Upper lobe of left lung (tissue), 6 donors: ENCODE results near the gene ZNRF1. TPM values are rescaled to one million over a fixed set of nuclear protein-coding genes. Genes with fewer than 3 reads are reported as not detected.
"Not testable (repeated sequence)": the region's sequence is repeated elsewhere in the genome, so short reads cannot be mapped to it uniquely, and the experiment has no call there.

ENCODE experiments used
- ATAC-seq, 2 donors: fragments of 200-7000 bp; cut with Tn5 transposase; one replicate each; pipeline ENCODE4 v1.9.1; 2022; ENCODE audit warnings: mild to moderate bottlenecking in 2 of 2, moderate library complexity in 2 of 2; ENCODE audit not compliant: low FRiP score in 2 of 2
- DNase-seq, 2 donors: peaks; one replicate each; pipeline ENCODE4 v3.0.0-alpha.2; 2019 to 2020
- H3K27ac ChIP-seq, 4 donors: fragments of 200-600 bp; sonication (generic); one replicate each; pipeline ENCODE4 v1.5.1; 2016 to 2019
- H3K27me3 ChIP-seq, 4 donors: fragments of 200-600 bp; sonication (generic); one replicate each; pipeline ENCODE4 v1.5.1; 2017 to 2019
- H3K36me3 ChIP-seq, 4 donors: fragments of 200-600 bp; sonication (generic); one replicate each; pipeline ENCODE4 v1.5.1; 2016 to 2019
- H3K4me1 ChIP-seq, 4 donors: fragments of 200-600 bp; sonication (generic); one replicate each; pipeline ENCODE4 v1.5.1; 2018 to 2019
- H3K4me3 ChIP-seq, 4 donors: fragments of 200-600 bp; sonication (generic); one replicate each; pipeline ENCODE4 v1.5.1; 2017 to 2019; ENCODE audit warnings: mild to moderate bottlenecking in 2 of 4, moderate library complexity in 1 of 4
- H3K9me3 ChIP-seq, 4 donors: fragments of 200-600 bp; sonication (generic); one replicate each; pipeline ENCODE4 v1.5.1; 2018 to 2019
- EP300 ChIP-seq, 4 donors: sonication (generic); formaldehyde crosslinking; IDR thresholded peaks; one replicate each; pipeline ENCODE4 v1.5.1; 2017; ENCODE audit warnings: antibody characterized with exemption in 4 of 4, control low read depth in 2 of 4
- POLR2A ChIP-seq, 4 donors: fragments of 450-650 bp; IDR thresholded peaks; one replicate each; pipeline ENCODE4 v1.5.1; 2016 to 2017; ENCODE audit warnings: antibody characterized with exemption in 4 of 4, mild to moderate bottlenecking in 2 of 4
- POLR2AphosphoS5 ChIP-seq, 2 donors: sonication (generic); formaldehyde crosslinking; IDR thresholded peaks; one replicate each; pipeline ENCODE4 v1.5.1; 2017; ENCODE audit warnings: antibody characterized with exemption in 2 of 2
- WGBS, 2 donors: methylation state at CpG; one replicate each; pipeline ENCODE4 v1.1.5; 2017 to 2018; 5-methylcytosine and 5-hydroxymethylcytosine counted together
- total RNA-seq, 6 donors: library from RNA; depleted of rRNA in 4 of 6; stranded (reverse); fragments of >200 nt in 4 of 6; gene quantifications; one replicate each; pipeline versions ENCODE4 v1.1.0 to v1.2.1, GENCODE V29; 2016 to 2021
- TF ChIP-seq, protein P1 (sequence below), 6 experiments: fragments of 450-650 bp in 4 of 6; fragments of 200-600 bp in 2 of 6; sonication (generic) in 2 of 6; IDR thresholded peaks; one replicate each; pipeline ENCODE4 v1.5.1; 2016 to 2019; ENCODE audit warnings: antibody characterized with exemption in 6 of 6
- donor health status: DM: no; HTN: no; CAD: no; lungs with moderate emphysema.
- donor health status: DM: no; HTN: yes; CAD: no; lungs with severe emphysema.

ZNRF1 gene
- total RNA-seq, 6 donors from 2014 or later: 18.5 to 40.0 (median 27.1) TPM

DNA sequence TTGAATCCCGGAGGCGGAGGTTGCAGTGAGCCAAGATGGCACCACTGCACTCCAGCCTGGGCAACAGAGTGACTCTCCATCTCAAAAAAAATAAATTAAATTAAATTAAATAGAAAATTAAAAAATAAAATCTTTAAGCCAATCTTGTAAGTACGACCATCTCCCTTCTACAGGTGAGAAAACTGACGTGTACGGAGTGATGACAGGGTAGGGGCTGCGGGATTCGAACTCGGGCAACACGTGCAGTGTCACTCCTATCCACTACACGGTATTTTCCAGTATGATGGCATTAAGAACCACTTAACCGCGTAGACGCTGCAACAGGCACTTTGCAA, 14.7 kb upstream of the ZNRF1 start:
- H3K4me3 ChIP-seq: peak overlapping the region; percentile 81 to 100 (median 94)
- peak overlapping the region in 2 of 4 donors; percentile 87 to 93 for H3K27ac ChIP-seq
- TF ChIP-seq POLR2AphosphoS5 (IDR thresholded peaks at IDR 0.05) (no peak), POLR2A (IDR thresholded peaks at IDR 0.05) (no peak), EP300 (IDR thresholded peaks at IDR 0.05) (no peak)
- TF ChIP-seq, protein P1, sequence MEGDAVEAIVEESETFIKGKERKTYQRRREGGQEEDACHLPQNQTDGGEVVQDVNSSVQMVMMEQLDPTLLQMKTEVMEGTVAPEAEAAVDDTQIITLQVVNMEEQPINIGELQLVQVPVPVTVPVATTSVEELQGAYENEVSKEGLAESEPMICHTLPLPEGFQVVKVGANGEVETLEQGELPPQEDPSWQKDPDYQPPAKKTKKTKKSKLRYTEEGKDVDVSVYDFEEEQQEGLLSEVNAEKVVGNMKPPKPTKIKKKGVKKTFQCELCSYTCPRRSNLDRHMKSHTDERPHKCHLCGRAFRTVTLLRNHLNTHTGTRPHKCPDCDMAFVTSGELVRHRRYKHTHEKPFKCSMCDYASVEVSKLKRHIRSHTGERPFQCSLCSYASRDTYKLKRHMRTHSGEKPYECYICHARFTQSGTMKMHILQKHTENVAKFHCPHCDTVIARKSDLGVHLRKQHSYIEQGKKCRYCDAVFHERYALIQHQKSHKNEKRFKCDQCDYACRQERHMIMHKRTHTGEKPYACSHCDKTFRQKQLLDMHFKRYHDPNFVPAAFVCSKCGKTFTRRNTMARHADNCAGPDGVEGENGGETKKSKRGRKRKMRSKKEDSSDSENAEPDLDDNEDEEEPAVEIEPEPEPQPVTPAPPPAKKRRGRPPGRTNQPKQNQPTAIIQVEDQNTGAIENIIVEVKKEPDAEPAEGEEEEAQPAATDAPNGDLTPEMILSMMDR (IDR thresholded peaks at IDR 0.05): no peak
- no peaks in the 10 kb centered on the region for H3K36me3 ChIP-seq
- H3K9me3 ChIP-seq: no peaks in the 10 kb centered on the region
- no peak for DNase-seq
- H3K27me3 ChIP-seq: no peaks in the 10 kb centered on the region
- no peak for ATAC-seq
- peaks cover 0 to 13% (median 9%) of the 10 kb centered on the region in 4 donors for H3K4me1 ChIP-seq
- WGBS, 2 donors: 27 to 32% methylated on average over 12 to 13 of the region's 13 CpGs

DNA sequence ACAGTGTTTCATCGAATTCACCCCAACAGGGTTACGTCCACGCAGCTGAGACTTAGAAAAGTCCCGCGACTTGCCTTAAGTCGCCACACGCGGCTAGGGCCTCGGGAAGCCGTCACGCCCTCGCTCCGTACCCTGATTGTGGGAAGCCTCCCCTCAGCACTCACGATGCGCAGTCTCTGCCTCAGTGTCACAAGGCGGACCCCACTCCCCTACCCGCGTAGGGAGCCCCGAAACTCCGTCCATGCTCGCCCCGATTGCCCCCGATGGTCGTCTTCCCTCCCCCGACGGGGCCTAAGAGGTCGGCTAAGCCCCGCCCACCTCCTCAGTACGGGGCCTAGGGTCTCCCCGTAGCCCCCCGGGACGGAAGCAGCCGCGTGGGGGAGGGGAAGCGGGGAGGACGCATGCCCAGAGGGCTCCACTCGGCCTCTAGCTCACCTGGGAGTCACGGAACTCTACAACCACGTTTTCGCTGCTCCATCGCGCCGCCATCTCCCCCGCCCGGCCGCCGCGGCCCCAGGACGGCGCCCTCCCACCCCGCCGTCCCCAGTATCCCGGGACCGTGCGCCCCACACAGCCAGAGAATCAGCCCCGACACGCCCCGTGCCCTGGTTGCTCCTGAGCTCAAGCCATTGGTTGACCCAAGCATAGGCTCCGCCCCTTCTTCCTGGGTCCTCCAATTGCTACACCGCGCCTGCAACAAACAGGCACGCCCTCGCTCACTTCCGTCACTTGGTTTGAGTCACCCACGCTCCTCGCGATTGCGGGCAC, 14.1 kb upstream of the ZNRF1 start, which contains the start of gene WDR59:
Gene WDR59, minus strand, starts transcription at position 595 of the 768 bp plus-strand sequence. Its CDS starts 106 bp downstream, at position 489.
- H3K4me1 ChIP-seq: peaks cover 0 to 13% (median 9%) of the 10 kb centered on the region in 4 donors
- TF ChIP-seq POLR2A (IDR thresholded peaks at IDR 0.05): peak in 3 of 4 donors; percentile 15 to 62 (median 60)
- peak; percentile 35 to 74 for TF ChIP-seq POLR2AphosphoS5 (IDR thresholded peaks at IDR 0.05)
- TF ChIP-seq EP300 (IDR thresholded peaks at IDR 0.05): no peak
- peak within 1 kb of the TSS; percentile 77 to 93 (median 83) for H3K27ac ChIP-seq
- H3K36me3 ChIP-seq: no peaks in the 10 kb centered on the region
- 0 to 1% methylated on average over 1 to 59 of the region's 68 CpGs for WGBS, 2 donors
- DNase-seq (peak; percentile 96 to 100), ATAC-seq (peak; percentile 100)
- H3K9me3 ChIP-seq: no peaks in the 10 kb centered on the region
- H3K27me3 ChIP-seq: no peaks in the 10 kb centered on the region
- peak within 1 kb of the TSS; percentile 81 to 100 (median 94) for H3K4me3 ChIP-seq

DNA sequence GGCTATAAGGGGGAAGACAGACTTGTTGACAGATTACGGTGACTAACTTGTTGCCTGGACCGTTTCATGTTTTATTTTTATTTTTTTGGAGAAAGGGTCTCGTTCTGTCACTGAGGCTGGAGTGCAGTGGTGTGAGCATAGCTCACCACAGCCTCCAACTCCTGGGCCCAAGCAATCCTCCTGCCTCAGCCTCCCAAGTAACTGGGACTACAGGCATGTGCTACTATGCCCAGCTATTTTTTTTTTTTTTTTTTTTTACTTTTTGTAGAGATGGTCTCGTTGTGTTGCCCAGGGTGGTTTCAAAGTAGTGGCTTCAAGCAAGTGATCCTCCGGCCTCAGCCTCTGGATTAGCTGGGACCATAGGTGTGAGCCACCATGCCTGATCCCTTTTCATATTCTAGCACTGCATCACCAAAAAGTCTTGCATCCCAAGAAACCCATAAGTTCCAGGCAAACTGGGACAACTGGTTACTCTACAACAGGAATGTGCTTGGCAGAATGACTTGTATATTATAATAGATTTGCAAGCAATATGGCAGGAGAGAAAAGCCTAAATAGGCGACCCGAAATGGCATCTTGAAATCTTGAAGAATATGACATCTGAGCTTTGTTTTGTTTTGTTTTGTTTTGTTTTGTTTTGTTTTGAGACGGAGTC, 11.7 kb upstream of the ZNRF1 start:
- Histone ChIP-seq H3K4me3 (no peak overlapping the region), H3K9me3 (no peaks in the 10 kb centered on the region), H3K4me1 (peaks cover 0 to 13% (median 9%) of the 10 kb centered on the region in 4 donors), H3K36me3 (no peaks in the 10 kb centered on the region), H3K27ac (no peak overlapping the region), H3K27me3 (no peaks in the 10 kb centered on the region)
- 82 to 83% methylated on average over 8 of the region's 8 CpGs for WGBS, 2 donors
- no peak for TF ChIP-seq POLR2A (IDR thresholded peaks at IDR 0.05)
- TF ChIP-seq, protein P1 (IDR thresholded peaks at IDR 0.05): no peak
- no peak for TF ChIP-seq EP300 (IDR thresholded peaks at IDR 0.05)
- TF ChIP-seq POLR2AphosphoS5 (IDR thresholded peaks at IDR 0.05): no peak
- DNase-seq (no peak), ATAC-seq (no peak)

DNA sequence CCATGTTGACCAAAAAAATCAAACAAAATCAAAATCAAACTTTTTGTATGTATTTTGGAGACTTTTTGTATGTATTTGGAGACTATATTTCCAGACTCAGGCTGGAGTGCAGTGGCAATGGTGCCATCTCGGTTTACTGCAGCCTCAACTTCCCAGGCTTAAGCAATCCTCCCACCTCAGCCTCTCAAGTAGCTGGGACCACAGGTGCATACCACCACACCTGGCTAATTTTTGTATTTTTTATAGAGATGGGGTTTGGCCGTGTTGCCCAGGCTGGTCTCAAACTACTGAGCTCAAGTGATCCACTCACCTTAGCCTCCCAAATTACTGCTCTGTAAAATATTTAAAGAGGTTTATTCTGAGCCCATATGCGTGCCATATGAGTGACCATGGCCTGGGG, 9.0 kb upstream of the ZNRF1 start:
- not testable (repeated sequence) for H3K36me3 ChIP-seq, H3K4me3 ChIP-seq, ATAC-seq, DNase-seq, H3K4me1 ChIP-seq, H3K27ac ChIP-seq, H3K27me3 ChIP-seq, H3K9me3 ChIP-seq
- 91 to 96% methylated on average over 3 of the region's 3 CpGs for WGBS, 2 donors

DNA sequence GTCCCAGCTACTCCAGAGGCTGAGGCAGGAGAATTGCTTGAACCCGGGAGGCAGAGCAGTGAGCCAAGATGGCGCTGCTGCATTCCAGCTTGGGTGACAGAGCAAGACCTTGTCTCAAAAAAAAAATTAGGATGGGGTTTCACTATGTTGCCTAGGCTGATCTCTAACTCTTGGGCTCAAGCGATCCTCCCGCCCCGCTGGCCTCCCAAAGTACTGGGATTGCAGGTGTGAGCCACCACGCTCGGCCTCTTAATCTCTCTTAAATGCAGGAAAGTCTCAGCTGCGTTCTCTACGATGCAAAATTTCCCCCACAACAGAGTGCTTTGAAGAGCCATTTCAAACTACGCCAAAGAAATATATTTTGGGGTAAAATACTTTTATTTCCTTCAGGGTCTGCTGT, 8.0 kb upstream of the ZNRF1 start:
- 89 to 98% methylated on average over 10 of the region's 10 CpGs for WGBS, 2 donors
- H3K9me3 ChIP-seq: no peaks in the 10 kb centered on the region
- ATAC-seq (no peak), DNase-seq (no peak)
- TF ChIP-seq POLR2A (IDR thresholded peaks at IDR 0.05) (no peak), EP300 (IDR thresholded peaks at IDR 0.05) (no peak), POLR2AphosphoS5 (IDR thresholded peaks at IDR 0.05) (no peak)
- TF ChIP-seq, protein P1 (IDR thresholded peaks at IDR 0.05): no peak
- H3K4me1 ChIP-seq: no peaks in the 10 kb centered on the region
- no peak overlapping the region for H3K4me3 ChIP-seq
- no peak overlapping the region for H3K27ac ChIP-seq
- no peaks in the 10 kb centered on the region for H3K36me3 ChIP-seq
- H3K27me3 ChIP-seq: no peaks in the 10 kb centered on the region
